ENCODE data around the gene KANK2.
"Not testable (repeated sequence)": the region's sequence is repeated elsewhere in the genome, so short reads cannot be mapped to it uniquely, and the experiment has no call there.

DNA sequence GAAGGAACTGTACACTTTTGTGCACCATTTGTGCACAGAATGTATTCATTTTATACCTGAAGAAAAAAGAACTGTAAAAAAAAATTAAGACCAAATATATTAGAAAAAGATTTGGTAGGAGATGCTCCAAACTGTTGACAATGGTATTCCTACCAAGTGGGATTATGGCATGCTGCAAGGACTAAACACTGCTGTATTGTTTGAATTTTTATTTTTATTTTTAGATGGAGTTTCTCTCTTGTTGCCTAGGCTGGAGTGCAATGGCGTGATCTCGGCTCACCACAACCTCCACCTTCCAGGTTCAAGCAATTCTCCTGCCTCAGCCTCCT is 36.9 kb downstream of the KANK2 start:
- not testable (repeated sequence) for TF ChIP-seq RAD21 (conservative IDR thresholded peaks at IDR 0.05); EZH2 (IDR thresholded peaks at IDR 0.05; ENCODE audit: borderline replicate concordance, insufficient read depth, low read length, poor library complexity, severe bottlenecking); REST (IDR thresholded peaks at IDR 0.05; ENCODE audit: borderline replicate concordance)
- TF ChIP-seq, protein P1, sequence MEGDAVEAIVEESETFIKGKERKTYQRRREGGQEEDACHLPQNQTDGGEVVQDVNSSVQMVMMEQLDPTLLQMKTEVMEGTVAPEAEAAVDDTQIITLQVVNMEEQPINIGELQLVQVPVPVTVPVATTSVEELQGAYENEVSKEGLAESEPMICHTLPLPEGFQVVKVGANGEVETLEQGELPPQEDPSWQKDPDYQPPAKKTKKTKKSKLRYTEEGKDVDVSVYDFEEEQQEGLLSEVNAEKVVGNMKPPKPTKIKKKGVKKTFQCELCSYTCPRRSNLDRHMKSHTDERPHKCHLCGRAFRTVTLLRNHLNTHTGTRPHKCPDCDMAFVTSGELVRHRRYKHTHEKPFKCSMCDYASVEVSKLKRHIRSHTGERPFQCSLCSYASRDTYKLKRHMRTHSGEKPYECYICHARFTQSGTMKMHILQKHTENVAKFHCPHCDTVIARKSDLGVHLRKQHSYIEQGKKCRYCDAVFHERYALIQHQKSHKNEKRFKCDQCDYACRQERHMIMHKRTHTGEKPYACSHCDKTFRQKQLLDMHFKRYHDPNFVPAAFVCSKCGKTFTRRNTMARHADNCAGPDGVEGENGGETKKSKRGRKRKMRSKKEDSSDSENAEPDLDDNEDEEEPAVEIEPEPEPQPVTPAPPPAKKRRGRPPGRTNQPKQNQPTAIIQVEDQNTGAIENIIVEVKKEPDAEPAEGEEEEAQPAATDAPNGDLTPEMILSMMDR (IDR thresholded peaks at IDR 0.05; ENCODE audit: poor library complexity, severe bottlenecking), result not testable (repeated sequence)
